H1 (cell line): ENCODE results near the gene FOXL3. TPM values are rescaled to one million over a fixed set of nuclear protein-coding genes. Genes with fewer than 3 reads are reported as not detected.

Source experiments
- CTCF ChIA-PET: fragments of 300-600 bp; sonication (Branson Sonifier 250); formaldehyde crosslinking; loops from one replicate; lab custom pipeline; 2021; ENCODE audit not compliant: partially characterized antibody; lab: Charles Lee
- POLR2A ChIA-PET: fragments of 300-600 bp; sonication (Branson Sonifier 250); formaldehyde crosslinking; loops from one replicate; lab custom pipeline; 2021; ENCODE audit warnings: inconsistent platforms; ENCODE audit not compliant: partially characterized antibody; lab: Charles Lee
- DNase-seq, 2 experiments: peaks; one replicate each; pipeline versions ENCODE4 v3.0.0 to v3.0.0-alpha.2; 2010 to 2022; ENCODE audit warnings: low spot score in 2 of 2, low read depth in 1 of 2, mixed read lengths in 1 of 2
- FAIRE-seq: peaks from 2 replicates; lab custom pipeline; 2011; peaks lifted over from hg19 to GRCh38; lab: Jason Lieb, UNC
- H2AFZ ChIP-seq: 2 replicates; pipeline ENCODE4 v1.8.1; 2012; ENCODE audit warnings: low read length, inconsistent platforms
- H2AK5ac ChIP-seq: 2 replicates; pipeline ENCODE4 v1.6.1; 2013; ENCODE audit warnings: low read depth, low read length
- H2BK120ac ChIP-seq: replicated peaks from 2 replicates; pipeline ENCODE3; 2013; ENCODE audit warnings: low read depth, low read length, inconsistent platforms
- H2BK12ac ChIP-seq: 2 replicates; pipeline ENCODE4 v1.6.1; 2013; ENCODE audit warnings: low read depth, low read length
- H2BK15ac ChIP-seq: 2 replicates; pipeline ENCODE4 v1.6.1; 2013; ENCODE audit warnings: low read length
- H2BK20ac ChIP-seq: 2 replicates; pipeline ENCODE4 v1.6.1; 2013; ENCODE audit warnings: low read length
- H2BK5ac ChIP-seq: 2 replicates; pipeline ENCODE4 v1.6.1; 2013; ENCODE audit warnings: low read depth, low read length
- H3K14ac ChIP-seq: 2 replicates; pipeline ENCODE4 v1.6.1; 2013; ENCODE audit warnings: inconsistent platforms; ENCODE audit not compliant: insufficient read length
- H3K18ac ChIP-seq: 2 replicates; pipeline ENCODE4 v1.6.1; 2013; ENCODE audit warnings: low read length; ENCODE audit errors: extremely low read depth
- H3K23ac ChIP-seq: 2 replicates; pipeline ENCODE4 v1.6.1; 2013; ENCODE audit warnings: inconsistent platforms; ENCODE audit not compliant: insufficient read length
- H3K23me2 ChIP-seq: 2 replicates; pipeline ENCODE4 v1.6.1; 2013; ENCODE audit warnings: low read depth, low read length
- H3K27ac ChIP-seq: 2 replicates; pipeline ENCODE4 v1.6.1; 2011; ENCODE audit warnings: low read depth, low read length, inconsistent platforms
- H3K27me3 ChIP-seq, 4 experiments: replicated peaks in 1 of 4; 1 replicate in 1 of 4; 2 replicates in 3 of 4; pipeline versions ENCODE4 v1.6.1 to v1.8.1; 2011 to 2013; ENCODE audit warnings: low read length in 3 of 4, mild to moderate bottlenecking in 3 of 4, inconsistent platforms in 2 of 4, mixed read lengths in 2 of 4, moderate library complexity in 1 of 4; ENCODE audit not compliant: control insufficient read depth in 3 of 4, insufficient read depth in 3 of 4; ENCODE audit errors: extremely low read depth in 1 of 4
- H3K36me3 ChIP-seq, 4 experiments: 2 replicates each; pipeline versions ENCODE4 v1.6.1 to v1.8.1; 2011 to 2013; ENCODE audit warnings: mild to moderate bottlenecking in 4 of 4, low read length in 3 of 4, moderate library complexity in 2 of 4, control low read depth in 1 of 4, inconsistent platforms in 1 of 4; ENCODE audit not compliant: insufficient read depth in 4 of 4, control insufficient read depth in 2 of 4
- H3K4ac ChIP-seq: replicated peaks from 2 replicates; pipeline ENCODE3; 2013; ENCODE audit warnings: low read length, low read depth, mixed read lengths, inconsistent platforms; ENCODE audit not compliant: insufficient read length
- H3K4me1 ChIP-seq, 4 experiments: replicated peaks in 1 of 4; 1 replicate in 1 of 4; 2 replicates in 3 of 4; pipeline versions ENCODE4 v1.6.1 to v1.8.1; 2011 to 2013; ENCODE audit warnings: low read length in 3 of 4, inconsistent platforms in 2 of 4, mixed read lengths in 1 of 4; ENCODE audit not compliant: insufficient read depth in 4 of 4, control insufficient read depth in 3 of 4
- H3K4me2 ChIP-seq, 2 experiments: 2 replicates each; pipeline versions ENCODE4 v1.6.1 to v1.8.1; 2011 to 2013; ENCODE audit warnings: low read depth in 2 of 2, low read length in 2 of 2, control low read depth in 1 of 2, inconsistent platforms in 1 of 2, mild to moderate bottlenecking in 1 of 2; ENCODE audit not compliant: insufficient read depth in 1 of 2
- H3K4me3 ChIP-seq, 4 experiments: fragments of 200-600, 300-600 bp in 1 of 4; sonication (generic), shearing (Covaris generic), sonication (Bioruptor Twin) in 1 of 4; 2 replicates each; pipeline versions ENCODE4 v1.5.1 to v1.8.1; 2011 to 2016; ENCODE audit warnings: low read length in 4 of 4, low read depth in 3 of 4, control low read depth in 2 of 4, inconsistent platforms in 2 of 4, mild to moderate bottlenecking in 2 of 4, mixed read lengths in 1 of 4, moderate library complexity in 1 of 4; ENCODE audit not compliant: insufficient read depth in 2 of 4; ENCODE audit errors: extremely low read depth in 1 of 4
- H3K56ac ChIP-seq: replicated peaks from 2 replicates; pipeline ENCODE3; 2013; ENCODE audit warnings: low read depth, mild to moderate bottlenecking, mixed read lengths, low read length, inconsistent platforms; ENCODE audit not compliant: insufficient read length
- H3K79me1 ChIP-seq: 2 replicates; pipeline ENCODE4 v1.6.1; 2013; ENCODE audit warnings: low read depth, low read length, control low read depth
- H3K79me2 ChIP-seq, 2 experiments: 2 replicates each; pipeline versions ENCODE4 v1.6.1 to v1.8.1; 2012 to 2013; ENCODE audit warnings: low read length in 2 of 2, mild to moderate bottlenecking in 2 of 2, inconsistent platforms in 1 of 2; ENCODE audit not compliant: insufficient read depth in 2 of 2, control insufficient read depth in 1 of 2
- H3K9ac ChIP-seq, 4 experiments: replicated peaks in 1 of 4; 1 replicate in 1 of 4; 2 replicates in 3 of 4; pipeline versions ENCODE4 v1.6.1 to v1.8.1; 2011 to 2013; ENCODE audit warnings: low read depth in 3 of 4, low read length in 3 of 4, control low read depth in 2 of 4, mild to moderate bottlenecking in 2 of 4, moderate library complexity in 2 of 4, inconsistent platforms in 1 of 4; ENCODE audit errors: extremely low read depth in 1 of 4
- H3K9me3 ChIP-seq, 2 experiments: 2 replicates each; pipeline versions ENCODE4 v1.6.1 to v1.8.1; 2012 to 2013; ENCODE audit warnings: mild to moderate bottlenecking in 2 of 2, moderate library complexity in 2 of 2, control low read depth in 1 of 2, inconsistent platforms in 1 of 2, low read depth in 1 of 2, low read length in 1 of 2, mixed read lengths in 1 of 2; ENCODE audit not compliant: insufficient read depth in 2 of 2
- H4K20me1 ChIP-seq, 2 experiments: replicated peaks in 1 of 2; 2 replicates each; pipeline versions ENCODE3 to v1.8.1; 2011 to 2013; ENCODE audit warnings: inconsistent platforms in 2 of 2, low read length in 2 of 2, mild to moderate bottlenecking in 1 of 2; ENCODE audit not compliant: insufficient read depth in 2 of 2, control insufficient read depth in 1 of 2
- H4K5ac ChIP-seq: 2 replicates; pipeline ENCODE4 v1.6.1; 2013; ENCODE audit warnings: low read length, low read depth, mixed read lengths, inconsistent platforms; ENCODE audit not compliant: insufficient read length
- H4K8ac ChIP-seq: 2 replicates; pipeline ENCODE4 v1.8.0; 2013; ENCODE audit warnings: mild to moderate bottlenecking, moderate library complexity, low read length, inconsistent platforms; ENCODE audit not compliant: insufficient read depth; ENCODE audit errors: extremely low read depth
- H4K91ac ChIP-seq: replicated peaks from 2 replicates; pipeline ENCODE3; 2013; ENCODE audit warnings: low read length, mixed read lengths, inconsistent platforms; ENCODE audit not compliant: insufficient read length
- BRCA1 ChIP-seq: IDR thresholded peaks from 2 replicates; pipeline ENCODE4 v1.6.1; 2012; ENCODE audit warnings: low read depth, low read length, improper control_type of control experiment
- CTBP2 ChIP-seq: IDR thresholded peaks from 2 replicates; pipeline ENCODE4 v1.7.0; 2011; ENCODE audit warnings: borderline replicate concordance, mild to moderate bottlenecking, moderate library complexity, mixed read lengths, low read length; ENCODE audit not compliant: insufficient read depth, insufficient read length
- JUN ChIP-seq: IDR thresholded peaks from 2 replicates; pipeline ENCODE4 v1.6.1; 2011; ENCODE audit warnings: low read depth, mild to moderate bottlenecking, improper control_type of control experiment, low read length
- JUND ChIP-seq: IDR thresholded peaks from 2 replicates; pipeline ENCODE4 v1.6.1; 2011; ENCODE audit warnings: mild to moderate bottlenecking, improper control_type of control experiment, low read length
- NANOG ChIP-seq: IDR thresholded peaks from 2 replicates; pipeline ENCODE4 v1.6.1; 2011; ENCODE audit warnings: low read length, low read depth, mild to moderate bottlenecking, inconsistent platforms; ENCODE audit not compliant: insufficient read depth, poor library complexity, severe bottlenecking
- PHF8 ChIP-seq: fragments of 200-600 bp; sonication (generic); conservative IDR thresholded peaks from 2 replicates; pipeline ENCODE4 v1.7.1; 2012; ENCODE audit warnings: low read depth, mild to moderate bottlenecking, inconsistent platforms, low read length, moderate library complexity
- RFX5 ChIP-seq: IDR thresholded peaks from 2 replicates; pipeline ENCODE4 v1.6.1; 2011; ENCODE audit warnings: low read depth, low read length, improper control_type of control experiment, borderline replicate concordance
- SP1 ChIP-seq: IDR thresholded peaks from 2 replicates; pipeline ENCODE4 v1.6.1; 2011; ENCODE audit warnings: low read depth, low read length
- SP2 ChIP-seq: IDR thresholded peaks from 2 replicates; pipeline ENCODE4 v1.6.1; 2012; ENCODE audit warnings: mild to moderate bottlenecking, low read length, inconsistent platforms
- SRF ChIP-seq: IDR thresholded peaks from 2 replicates; pipeline ENCODE4 v1.6.1; 2011; ENCODE audit warnings: mild to moderate bottlenecking, low read depth, low read length, moderate library complexity
- TAF7 ChIP-seq: optimal IDR thresholded peaks from 2 replicates; pipeline ENCODE3; 2011; ENCODE audit warnings: low read depth, mild to moderate bottlenecking, inconsistent platforms, low read length, moderate library complexity, borderline replicate concordance
- TBP ChIP-seq: IDR thresholded peaks from 2 replicates; pipeline ENCODE4 v1.6.1; 2011; ENCODE audit warnings: low read depth, low read length, improper control_type of control experiment
- ZNF274 ChIP-seq: IDR thresholded peaks from 2 replicates; pipeline ENCODE4 v1.7.0; 2012; ENCODE audit warnings: low read length, borderline replicate concordance; ENCODE audit errors: extremely low read depth
- WGBS, 2 experiments: shearing (Covaris generic) in 1 of 2; methylation state at CpG; one replicate each; pipeline versions ENCODE4 v1.1.6 to v1.1.7; 2013 to 2015; ENCODE audit warnings: low lambda C conversion rate in 2 of 2, mixed read lengths in 2 of 2, inconsistent platforms in 1 of 2, low coverage in 1 of 2, missing lambda C conversion rate in 1 of 2; ENCODE audit not compliant: insufficient replicate concordance in 2 of 2, insufficient coverage in 1 of 2, insufficient read length in 1 of 2; ENCODE audit errors: extremely low coverage in 1 of 2, missing lambda C conversion rate in 1 of 2; 5-methylcytosine and 5-hydroxymethylcytosine counted together
- polyA plus RNA-seq, 7 experiments: library from polyadenylated mRNA; depleted of rRNA in 3 of 7; stranded (reverse) in 5 of 7; unstranded in 2 of 7; fragments of >200 nt in 5 of 7; fragments of 200-250 nt in 2 of 7; gene quantifications; 1 replicate in 5 of 7; 2 replicates in 1 of 7; 4 replicates in 1 of 7; pipeline versions ENCODE4 v1.2.1 to v1.2.3, GENCODE V29; 2011 to 2013; ENCODE audit warnings: missing spikeins in 2 of 7, mixed read lengths in 2 of 7
- total RNA-seq: library from RNA; stranded (reverse); fragmentation: NEBNext Ultra II Directional; extraction: Animal tissue kit (Norgen Biotek cat#: 25700); gene quantifications from 2 replicates; pipeline ENCODE4 v1.2.1, GENCODE V29; 2021
- TF ChIP-seq, protein P1 (sequence below): IDR thresholded peaks from 2 replicates; pipeline ENCODE4 v1.6.1; 2011; ENCODE audit warnings: low read length, improper control_type of control experiment

The FOXL3 gene
- total and polyA plus RNA-seq, 2 of the 8 experiments (the other 6 are each of a cell fraction or from before 2014, with no cell fraction given): not detected

GRCh38 chr7:292226-292625 lies 2.3 kb downstream of the FOXL3 start:
- Histone ChIP-seq H4K8ac (no peak overlapping the region), H3K27ac (no peak overlapping the region), H3K23ac (no peak overlapping the region), H2BK120ac (no peak overlapping the region), H2BK15ac (no peak overlapping the region), H3K9me3 (peaks cover 0 to 31% of the 10 kb centered on the region in 2 experiments; a peak in 2 of 4 replicates), H3K4me2 (no peak overlapping the region), H2AK5ac (no peak overlapping the region), H3K27me3 (peaks cover 32 to 53% (median 43%) of the 10 kb centered on the region in 4 experiments), H2BK20ac (no peak overlapping the region), H4K91ac (no peak overlapping the region), H3K9ac (no peak overlapping the region), H3K79me2 (no peaks in the 10 kb centered on the region), H3K4me1 (no peaks in the 10 kb centered on the region; a peak in 2 of 7 replicates), H4K20me1 (no peaks in the 10 kb centered on the region), H3K79me1 (no peaks in the 10 kb centered on the region), H4K5ac (no peak overlapping the region), H3K56ac (no peak overlapping the region), H3K23me2 (peaks cover 10% of the 10 kb centered on the region; the same call in 1 of the 2 replicates), H3K4me3 (no peak overlapping the region), H2BK5ac (no peak overlapping the region), H2AFZ (no peak overlapping the region), H3K18ac (no peak overlapping the region), H2BK12ac (no peak overlapping the region), H3K4ac (no peak overlapping the region), H3K36me3 (no peaks in the 10 kb centered on the region; a peak in 1 of 8 replicates), H3K14ac (no peak overlapping the region)
- CTCF ChIA-PET: interaction anchor here (0.6 to 1.4 kb wide), 2 partner anchors 30 to 495 kb away, joined by 3 to 4 read pairs; no protein-coding TSS in a partner anchor
- no peak for DNase-seq
- no peak for FAIRE-seq
- 89% methylated on average over 7 of the region's 7 CpGs; no CpG with 5 or more reads in 1 of the 2 experiments for WGBS, 2 experiments
- POLR2A ChIA-PET: no interaction called here
- no peak for TF ChIP-seq BRCA1
- TF ChIP-seq NANOG: no peak
- TF ChIP-seq RFX5: no peak
- no peak for TF ChIP-seq SP1
- TF ChIP-seq TBP: no peak
- no peak for TF ChIP-seq SRF
- TF ChIP-seq TAF7: no peak
- TF ChIP-seq JUN: no peak
- no peak for TF ChIP-seq PHF8
- TF ChIP-seq, protein P1, sequence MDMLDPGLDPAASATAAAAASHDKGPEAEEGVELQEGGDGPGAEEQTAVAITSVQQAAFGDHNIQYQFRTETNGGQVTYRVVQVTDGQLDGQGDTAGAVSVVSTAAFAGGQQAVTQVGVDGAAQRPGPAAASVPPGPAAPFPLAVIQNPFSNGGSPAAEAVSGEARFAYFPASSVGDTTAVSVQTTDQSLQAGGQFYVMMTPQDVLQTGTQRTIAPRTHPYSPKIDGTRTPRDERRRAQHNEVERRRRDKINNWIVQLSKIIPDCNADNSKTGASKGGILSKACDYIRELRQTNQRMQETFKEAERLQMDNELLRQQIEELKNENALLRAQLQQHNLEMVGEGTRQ: no peak
- no peak for TF ChIP-seq CTBP2
- no peak for TF ChIP-seq ZNF274
- TF ChIP-seq JUND: no peak
- no peak for TF ChIP-seq SP2
